HG02678 (cell line): Measurements from ENCODE around the gene SLC22A3.

ENCODE experiments used
- ATAC-seq: cut with Tn5 transposase; IDR thresholded peaks from one replicate; pipeline ENCODE4 v1.9.1; 2021; ENCODE audit warnings: mild to moderate bottlenecking, moderate library complexity; ENCODE audit not compliant: unreplicated experiment

SLC22A3 gene

DNA sequence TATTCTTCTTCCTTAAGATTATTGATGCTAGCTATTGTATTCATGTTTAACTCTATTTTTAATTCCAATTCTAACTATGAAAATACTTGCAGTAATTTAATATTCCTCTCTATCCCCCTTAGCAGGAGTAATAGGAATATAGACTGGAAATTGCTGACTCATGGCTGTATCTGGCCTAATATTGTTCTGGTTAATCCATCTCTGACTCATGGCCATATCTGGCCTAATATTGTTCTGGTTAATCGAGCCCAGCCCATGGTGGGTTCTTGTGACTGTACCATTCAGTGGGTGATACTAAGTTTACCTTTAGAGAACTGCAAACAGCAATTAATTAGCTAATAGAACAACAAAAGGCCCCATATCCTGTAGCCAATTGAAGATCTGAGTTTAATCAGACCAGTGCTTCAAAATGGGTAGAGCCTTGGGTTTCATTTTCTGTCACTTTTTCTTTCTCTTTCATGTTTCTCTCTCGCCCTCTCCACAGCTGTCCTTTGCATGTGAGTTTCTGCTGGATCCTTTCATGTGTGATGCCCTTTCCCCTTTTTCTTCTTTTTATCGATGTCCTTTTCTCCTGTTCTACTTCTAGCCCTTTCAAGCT lies 50.6 kb downstream of the SLC22A3 start:
- peak; percentile 96 for ATAC-seq

GRCh38 chr6:160400446-160400845 lies 52.3 kb downstream of the SLC22A3 start:
- ATAC-seq = no peak

GRCh38 chr6:160408528-160408927 lies 60.4 kb downstream of the SLC22A3 start:
- ATAC-seq = no peak

GRCh38 chr6:160412993-160413392 lies 64.8 kb downstream of the SLC22A3 start:
- ATAC-seq = no peak

DNA sequence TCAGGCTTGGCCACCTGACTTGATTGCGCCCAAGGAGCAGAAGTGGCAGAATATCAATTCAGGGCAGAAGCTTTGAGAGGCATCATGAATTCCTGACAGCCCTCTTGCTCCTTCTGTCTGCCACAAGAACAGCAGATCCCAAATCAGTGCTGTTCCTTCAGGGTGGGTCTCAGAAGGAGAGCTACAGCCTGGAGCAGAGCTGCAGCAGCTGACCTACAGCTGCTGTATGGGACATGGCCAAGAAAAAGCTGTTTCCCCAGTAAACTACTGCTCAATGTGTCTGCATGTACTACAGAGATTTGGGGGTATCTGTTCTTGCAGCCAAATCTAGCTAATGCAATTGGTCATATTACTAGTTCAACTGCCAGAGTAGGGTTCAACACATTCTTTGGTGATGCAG lies 69.0 kb downstream of the SLC22A3 start:
- no peak for ATAC-seq

GRCh38 chr6:160417550-160417949 lies 69.4 kb downstream of the SLC22A3 start:
- ATAC-seq = no peak

DNA sequence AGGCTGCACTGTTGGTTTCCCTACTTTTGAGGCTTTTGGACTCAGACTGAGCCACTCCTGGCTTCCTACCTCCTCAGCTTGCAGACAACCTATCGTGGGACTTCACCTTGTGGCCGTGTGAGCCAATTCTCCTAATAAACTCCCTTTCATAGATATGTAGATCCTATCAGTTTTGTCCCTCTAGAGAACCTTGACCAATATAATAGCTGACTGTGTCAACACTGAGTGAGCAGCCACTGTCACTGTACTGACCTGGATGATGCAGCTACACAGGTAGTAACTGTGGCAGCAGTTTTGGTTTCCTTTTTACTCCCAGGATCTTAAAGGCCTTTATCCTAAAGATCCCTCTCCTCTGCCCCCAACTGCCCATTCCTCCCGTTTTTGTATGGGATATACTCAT lies 70.2 kb downstream of the SLC22A3 start:
- ATAC-seq = no peak

DNA sequence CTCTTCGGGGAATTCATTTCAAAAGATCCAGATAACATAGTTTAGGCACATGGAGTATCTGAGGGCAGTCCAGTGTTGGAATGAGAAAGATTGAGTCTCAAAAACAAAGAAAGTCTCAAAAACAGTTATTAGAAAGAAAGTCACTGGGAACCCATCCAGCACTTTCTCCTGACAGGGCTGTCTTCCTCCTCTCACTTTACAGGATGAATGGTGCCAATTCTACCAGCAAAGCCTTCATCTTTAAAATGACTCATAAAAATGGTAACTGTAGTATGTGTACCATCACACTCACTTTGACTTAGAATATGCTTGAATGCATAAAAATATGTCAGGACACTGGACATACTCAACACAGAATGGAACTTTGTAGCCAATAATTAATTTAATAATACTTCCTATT lies 71.3 kb downstream of the SLC22A3 start:
- no peak for ATAC-seq

DNA sequence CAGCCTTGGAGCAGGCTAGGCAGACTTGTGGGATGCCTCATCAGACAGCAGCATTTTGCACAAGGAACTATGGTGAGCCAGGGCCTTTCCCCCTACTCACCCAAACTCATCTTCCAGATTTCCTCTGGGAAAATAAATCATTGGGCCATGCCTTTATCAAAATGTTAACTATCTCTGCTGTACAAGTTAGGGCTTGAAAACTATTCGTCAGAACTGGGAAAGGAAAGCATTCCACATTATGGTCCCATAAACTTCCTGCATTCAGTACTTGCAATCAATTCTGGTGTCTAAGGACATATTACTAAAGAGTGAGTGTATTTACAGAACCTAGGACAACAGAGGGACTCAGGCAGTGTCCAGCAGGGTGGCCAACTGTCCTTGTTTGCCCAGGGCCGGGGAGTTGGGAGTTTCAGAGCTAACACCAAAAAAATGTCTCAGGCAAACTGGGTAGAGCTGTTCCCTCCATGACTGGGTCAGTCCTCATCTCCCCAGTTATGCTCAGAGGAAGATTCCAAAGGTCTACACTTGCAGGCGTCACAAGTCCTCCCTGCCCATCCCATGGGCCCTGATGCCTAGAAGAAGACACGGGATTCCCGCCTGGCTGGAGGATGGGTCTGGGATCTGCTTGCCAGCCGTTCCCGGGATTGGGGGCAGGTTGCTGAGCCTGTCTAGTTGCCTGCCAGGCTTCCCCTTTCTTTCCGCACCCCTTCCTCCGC lies 72.2 kb downstream of the SLC22A3 start:
- no peak for ATAC-seq

GRCh38 chr6:160420969-160421556 lies 72.9 kb downstream of the SLC22A3 start:
- no peak for ATAC-seq

GRCh38 chr6:160421854-160422253 lies 73.7 kb downstream of the SLC22A3 start:
- ATAC-seq = no peak

GRCh38 chr6:160424256-160424655 lies 76.1 kb downstream of the SLC22A3 start:
- ATAC-seq = no peak

GRCh38 chr6:160426136-160426535 lies 78.0 kb downstream of the SLC22A3 start:
- no peak for ATAC-seq

DNA sequence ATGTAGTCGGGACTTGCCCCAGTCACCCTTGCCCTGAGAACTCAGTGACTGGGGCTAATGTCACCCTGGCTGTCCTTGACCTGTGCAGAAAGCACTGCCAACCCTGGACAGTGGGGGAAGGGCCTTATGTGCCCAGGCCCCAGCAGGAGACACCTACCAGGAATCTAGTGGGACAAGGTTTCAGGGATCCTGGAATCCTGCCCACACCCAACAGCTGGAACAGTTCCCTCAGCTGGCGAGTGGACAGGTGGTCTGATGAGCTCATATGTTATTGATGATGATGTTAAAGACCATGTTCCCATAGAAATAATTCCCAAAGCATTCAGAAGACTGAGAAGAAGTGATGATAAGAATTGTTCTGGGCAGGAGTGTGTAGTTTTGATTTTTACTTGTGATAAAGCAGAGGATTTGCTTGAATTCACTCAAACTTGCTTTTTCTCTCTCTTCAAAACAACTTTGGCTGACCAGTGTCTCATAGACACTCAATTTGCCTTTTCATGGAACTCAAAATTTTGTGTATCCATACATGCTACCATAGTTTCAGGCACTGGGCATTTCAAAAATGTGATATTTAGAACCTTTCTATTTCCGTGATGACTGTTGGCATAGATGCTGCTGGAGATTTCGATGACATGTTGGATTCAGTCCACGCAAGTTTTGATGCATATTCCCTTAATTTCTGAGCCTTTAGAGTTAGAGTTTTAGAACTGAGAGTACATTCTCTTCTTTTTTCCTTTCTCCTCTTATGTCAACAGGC lies 79.3 kb downstream of the SLC22A3 start:
- no peak for ATAC-seq

DNA sequence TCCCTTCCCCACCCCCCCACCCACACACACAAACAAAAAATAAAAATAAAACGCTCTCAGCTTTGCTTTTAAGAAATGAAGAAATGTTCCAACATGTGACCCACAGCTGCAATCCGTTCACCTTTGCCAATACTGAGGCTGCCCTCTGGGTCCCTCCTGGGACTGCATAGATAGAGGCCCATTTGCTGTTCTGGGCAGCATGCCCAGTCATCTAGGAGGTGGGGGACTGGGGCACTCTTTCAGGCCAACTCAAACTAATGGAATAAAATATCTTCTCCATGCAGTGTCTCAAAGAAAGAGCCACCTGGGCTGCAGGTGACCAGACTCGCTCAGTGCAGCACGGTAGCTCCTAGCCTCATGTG lies 79.9 kb downstream of the SLC22A3 start:
- no peak for ATAC-seq

GRCh38 chr6:160428818-160429619 lies 80.8 kb downstream of the SLC22A3 start:
- ATAC-seq = no peak

DNA sequence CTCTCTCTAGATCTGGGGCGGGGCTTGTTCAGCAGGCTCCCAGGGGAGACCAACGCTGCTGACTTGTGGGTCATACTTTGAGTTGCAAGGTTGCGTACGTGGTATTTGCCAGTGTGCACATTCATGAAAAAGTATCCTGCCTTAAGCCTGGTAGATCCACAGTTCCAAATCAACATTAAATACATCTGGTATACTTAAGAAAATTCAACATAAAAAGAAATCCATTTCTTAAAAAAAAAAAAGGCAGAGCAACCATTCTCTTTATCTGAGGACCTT lies 81.4 kb downstream of the SLC22A3 start:
- ATAC-seq = no peak

- no peak for ATAC-seq
Measured at GRCh38 chr6:160430203-160430602, 82.0 kb downstream of the SLC22A3 start.

GRCh38 chr6:160430751-160431150 lies 82.6 kb downstream of the SLC22A3 start:
- no peak for ATAC-seq

- no peak for ATAC-seq
Measured at GRCh38 chr6:160431226-160431625, 83.0 kb downstream of the SLC22A3 start.

DNA sequence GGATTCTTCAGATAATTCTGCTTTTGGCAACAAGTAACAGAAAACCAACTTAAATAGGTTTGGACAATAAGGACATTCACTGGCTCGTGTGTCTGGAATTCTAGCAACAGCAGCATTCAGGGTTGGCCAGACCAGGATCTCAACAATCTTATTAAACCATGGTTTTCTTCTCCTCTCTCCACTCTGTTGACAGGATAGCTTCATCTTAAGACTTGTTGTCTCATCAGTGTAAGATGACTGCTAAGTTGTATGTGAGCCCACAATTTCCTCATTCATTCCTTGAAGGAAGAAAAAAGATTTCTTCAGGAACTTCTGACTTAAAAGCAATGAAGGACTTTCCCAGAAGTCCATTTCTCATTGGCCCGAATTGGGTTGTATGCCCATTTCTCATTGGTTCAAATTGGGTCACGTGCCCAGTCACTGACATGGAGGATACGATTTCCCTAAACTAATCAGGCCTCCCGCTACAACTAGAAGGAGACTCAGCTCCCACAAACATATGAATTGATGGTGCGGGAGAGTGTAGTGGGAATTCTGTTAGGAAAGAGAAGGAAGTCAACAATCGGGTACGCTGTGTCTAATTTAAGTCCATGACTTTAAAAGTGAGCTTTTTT lies 83.7 kb downstream of the SLC22A3 start:
- ATAC-seq = no peak
